ENCODE data around the gene LMLN.

GRCh38 chr3:198071602-198072287 is 111.7 kb downstream of the LMLN start:
- TF ChIP-seq CTCF (IDR thresholded peaks at IDR 0.05; ENCODE audit: insufficient read depth, low read length, poor library complexity, severe bottlenecking) (no peak), EZH2phosphoT487 (conservative IDR thresholded peaks at IDR 0.05; ENCODE audit: low read length) (no peak)

All from SU-DHL-6 (cell line).